Measurements from ENCODE around the gene SVOPL. TPM values are rescaled to one million over a fixed set of nuclear protein-coding genes. Genes with fewer than 3 reads are reported as not detected.
"Not testable (repeated sequence)": the region's sequence is repeated elsewhere in the genome, so short reads cannot be mapped to it uniquely, and the experiment has no call there.

Gene SVOPL
- total RNA-seq, 1 donor from 2014 or later: not detected

- Mint-ChIP-seq H3K9me3 (no peaks in the 10 kb centered on the region), H3K27me3 (ENCODE audit: low read depth) (no peaks in the 10 kb centered on the region), H3K4me1 (peaks cover 15% of the 10 kb centered on the region), H3K4me3 (no peak overlapping the region), H3K27ac (ENCODE audit: unreplicated experiment) (no peak overlapping the region), H3K36me3 (ENCODE audit: low read depth) (no peaks in the 10 kb centered on the region)
- no peak for DNase-seq (ENCODE audit: low read depth, low spot score)
- TF ChIP-seq CTCF (conservative IDR thresholded peaks at IDR 0.05): no peak
Measured at GRCh38 chr7:138735399-138735798, 34.2 kb upstream of the SVOPL start.

DNA sequence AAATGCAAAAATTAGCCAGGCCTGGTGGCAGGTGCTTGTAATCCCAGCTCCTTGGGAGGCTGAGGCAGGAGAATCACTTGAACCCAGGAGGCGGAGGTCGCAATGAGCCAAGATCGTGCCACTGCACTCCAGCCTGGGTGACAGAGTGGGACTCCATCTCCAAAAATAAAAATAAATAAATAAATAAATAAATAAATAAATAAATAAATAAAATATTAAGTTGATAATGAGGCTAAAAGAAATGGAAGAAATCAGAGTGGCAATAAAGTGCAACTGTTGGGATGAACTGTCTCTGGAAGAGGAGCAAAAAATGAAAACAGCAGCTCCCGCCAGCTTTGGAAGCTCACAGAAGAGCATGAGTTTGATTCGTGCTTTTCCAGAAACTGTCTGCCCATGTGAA lies 30.6 kb upstream of the SVOPL start:
- not testable (repeated sequence) for H3K36me3 Mint-ChIP-seq (ENCODE audit: low read depth); H3K4me1 Mint-ChIP-seq

DNA sequence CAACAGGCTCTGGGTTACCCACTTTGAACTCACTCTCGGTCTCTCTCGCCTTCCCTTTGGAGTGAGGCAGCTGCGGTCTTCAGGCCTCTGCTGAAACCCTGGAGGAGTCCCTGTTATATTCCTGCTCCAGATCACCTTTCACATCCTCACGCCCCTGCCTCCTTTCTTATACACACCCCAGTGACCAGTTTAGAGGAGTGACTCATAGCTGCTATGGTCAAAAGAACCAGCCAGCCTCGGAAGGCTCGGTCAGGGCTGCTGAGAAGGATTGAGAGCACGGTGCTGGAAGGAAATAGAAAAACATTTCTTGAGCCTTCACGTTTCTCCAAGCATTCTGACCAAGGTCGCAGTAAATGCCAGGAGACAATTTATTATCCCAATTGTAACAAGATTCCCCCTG lies 28.3 kb upstream of the SVOPL start:
- TF ChIP-seq CTCF (conservative IDR thresholded peaks at IDR 0.05): no peak
- no peak for DNase-seq (ENCODE audit: low read depth, low spot score)
- Mint-ChIP-seq H3K27me3 (ENCODE audit: low read depth) (no peaks in the 10 kb centered on the region), H3K36me3 (ENCODE audit: low read depth) (no peaks in the 10 kb centered on the region), H3K4me3 (no peak overlapping the region), H3K4me1 (peaks cover 4% of the 10 kb centered on the region), H3K9me3 (peaks cover 3% of the 10 kb centered on the region), H3K27ac (ENCODE audit: unreplicated experiment) (peak overlapping the region; percentile 8)

More for the DNA sequence above, 30.6 kb upstream of the SVOPL start:
- not testable (repeated sequence) for DNase-seq (ENCODE audit: low read depth, low spot score); H3K27me3 Mint-ChIP-seq (ENCODE audit: low read depth); H3K27ac Mint-ChIP-seq (ENCODE audit: unreplicated experiment); H3K9me3 Mint-ChIP-seq; H3K4me3 Mint-ChIP-seq

GRCh38 chr7:138727336-138728099 lies 26.4 kb upstream of the SVOPL start:
- Mint-ChIP-seq H3K27me3 (ENCODE audit: low read depth) (no peaks in the 10 kb centered on the region), H3K4me1 (no peaks in the 10 kb centered on the region), H3K27ac (ENCODE audit: unreplicated experiment) (no peak overlapping the region), H3K36me3 (ENCODE audit: low read depth) (no peaks in the 10 kb centered on the region), H3K4me3 (no peak overlapping the region), H3K9me3 (peaks cover 3% of the 10 kb centered on the region)
- TF ChIP-seq CTCF (conservative IDR thresholded peaks at IDR 0.05): no peak
- DNase-seq (ENCODE audit: low read depth, low spot score): no peak

- peaks cover 3% of the 10 kb centered on the region for H3K9me3 Mint-ChIP-seq
- DNase-seq (ENCODE audit: low read depth, low spot score): no peak
- no peaks in the 10 kb centered on the region for H3K27me3 Mint-ChIP-seq (ENCODE audit: low read depth)
- no peaks in the 10 kb centered on the region for H3K36me3 Mint-ChIP-seq (ENCODE audit: low read depth)
- H3K4me1 Mint-ChIP-seq: no peaks in the 10 kb centered on the region
- no peak overlapping the region for H3K4me3 Mint-ChIP-seq
- no peak overlapping the region for H3K27ac Mint-ChIP-seq (ENCODE audit: unreplicated experiment)
- peak; percentile 27 for TF ChIP-seq CTCF (conservative IDR thresholded peaks at IDR 0.05)
Measured at GRCh38 chr7:138726288-138726687, 25.1 kb upstream of the SVOPL start.

- no peak for TF ChIP-seq CTCF (conservative IDR thresholded peaks at IDR 0.05)
- no peaks in the 10 kb centered on the region for H3K4me1 Mint-ChIP-seq
- no peaks in the 10 kb centered on the region for H3K27me3 Mint-ChIP-seq (ENCODE audit: low read depth)
- no peak overlapping the region for H3K4me3 Mint-ChIP-seq
- DNase-seq (ENCODE audit: low read depth, low spot score): no peak
- H3K27ac Mint-ChIP-seq (ENCODE audit: unreplicated experiment): no peak overlapping the region
- no peaks in the 10 kb centered on the region for H3K9me3 Mint-ChIP-seq
- H3K36me3 Mint-ChIP-seq (ENCODE audit: low read depth): no peaks in the 10 kb centered on the region
Measured at GRCh38 chr7:138720286-138720685, 19.1 kb upstream of the SVOPL start.
